ENCODE measurements around the gene GRID2.

DNA sequence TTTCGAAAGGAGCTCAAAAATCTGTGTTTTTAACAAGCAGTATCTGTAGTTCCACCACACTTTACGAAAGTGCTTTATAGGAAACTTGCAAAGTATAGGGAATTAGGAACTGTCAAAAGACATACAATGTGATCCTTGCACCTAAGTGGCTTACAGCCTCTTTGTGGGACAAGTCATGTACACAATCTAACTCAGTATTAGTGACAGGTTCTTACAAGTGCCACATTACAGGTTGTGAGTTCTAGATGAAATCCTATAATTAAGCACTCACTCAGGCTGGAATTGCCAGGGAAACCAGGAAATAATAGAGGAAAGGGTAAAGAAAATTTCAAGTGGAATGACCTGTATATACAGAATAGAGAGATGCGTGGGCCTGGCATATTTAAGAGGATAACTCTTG lies 957.4 kb downstream of the GRID2 start:
- TF ChIP-seq, protein P1, sequence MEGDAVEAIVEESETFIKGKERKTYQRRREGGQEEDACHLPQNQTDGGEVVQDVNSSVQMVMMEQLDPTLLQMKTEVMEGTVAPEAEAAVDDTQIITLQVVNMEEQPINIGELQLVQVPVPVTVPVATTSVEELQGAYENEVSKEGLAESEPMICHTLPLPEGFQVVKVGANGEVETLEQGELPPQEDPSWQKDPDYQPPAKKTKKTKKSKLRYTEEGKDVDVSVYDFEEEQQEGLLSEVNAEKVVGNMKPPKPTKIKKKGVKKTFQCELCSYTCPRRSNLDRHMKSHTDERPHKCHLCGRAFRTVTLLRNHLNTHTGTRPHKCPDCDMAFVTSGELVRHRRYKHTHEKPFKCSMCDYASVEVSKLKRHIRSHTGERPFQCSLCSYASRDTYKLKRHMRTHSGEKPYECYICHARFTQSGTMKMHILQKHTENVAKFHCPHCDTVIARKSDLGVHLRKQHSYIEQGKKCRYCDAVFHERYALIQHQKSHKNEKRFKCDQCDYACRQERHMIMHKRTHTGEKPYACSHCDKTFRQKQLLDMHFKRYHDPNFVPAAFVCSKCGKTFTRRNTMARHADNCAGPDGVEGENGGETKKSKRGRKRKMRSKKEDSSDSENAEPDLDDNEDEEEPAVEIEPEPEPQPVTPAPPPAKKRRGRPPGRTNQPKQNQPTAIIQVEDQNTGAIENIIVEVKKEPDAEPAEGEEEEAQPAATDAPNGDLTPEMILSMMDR (conservative IDR thresholded peaks at IDR 0.05; ENCODE audit: low read depth, low read length) = no peak
- TF ChIP-seq MXI1 (IDR thresholded peaks at IDR 0.05; ENCODE audit: borderline replicate concordance, low read depth, low read length) (no peak), POLR2A (IDR thresholded peaks at IDR 0.05; ENCODE audit: low read depth, low read length) (no peak), CHD1 (IDR thresholded peaks at IDR 0.05; ENCODE audit: low read depth, low read length) (no peak), RCOR1 (IDR thresholded peaks at IDR 0.05; ENCODE audit: insufficient replicate concordance, low read length) (no peak), RAD21 (IDR thresholded peaks at IDR 0.05; ENCODE audit: low read length) (no peak)
- TF ChIP-seq, protein P2, sequence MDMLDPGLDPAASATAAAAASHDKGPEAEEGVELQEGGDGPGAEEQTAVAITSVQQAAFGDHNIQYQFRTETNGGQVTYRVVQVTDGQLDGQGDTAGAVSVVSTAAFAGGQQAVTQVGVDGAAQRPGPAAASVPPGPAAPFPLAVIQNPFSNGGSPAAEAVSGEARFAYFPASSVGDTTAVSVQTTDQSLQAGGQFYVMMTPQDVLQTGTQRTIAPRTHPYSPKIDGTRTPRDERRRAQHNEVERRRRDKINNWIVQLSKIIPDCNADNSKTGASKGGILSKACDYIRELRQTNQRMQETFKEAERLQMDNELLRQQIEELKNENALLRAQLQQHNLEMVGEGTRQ (IDR thresholded peaks at IDR 0.05; ENCODE audit: low read depth, low read length) = no peak
- TF ChIP-seq, protein P3, sequence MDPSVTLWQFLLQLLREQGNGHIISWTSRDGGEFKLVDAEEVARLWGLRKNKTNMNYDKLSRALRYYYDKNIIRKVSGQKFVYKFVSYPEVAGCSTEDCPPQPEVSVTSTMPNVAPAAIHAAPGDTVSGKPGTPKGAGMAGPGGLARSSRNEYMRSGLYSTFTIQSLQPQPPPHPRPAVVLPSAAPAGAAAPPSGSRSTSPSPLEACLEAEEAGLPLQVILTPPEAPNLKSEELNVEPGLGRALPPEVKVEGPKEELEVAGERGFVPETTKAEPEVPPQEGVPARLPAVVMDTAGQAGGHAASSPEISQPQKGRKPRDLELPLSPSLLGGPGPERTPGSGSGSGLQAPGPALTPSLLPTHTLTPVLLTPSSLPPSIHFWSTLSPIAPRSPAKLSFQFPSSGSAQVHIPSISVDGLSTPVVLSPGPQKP (IDR thresholded peaks at IDR 0.05; ENCODE audit: borderline replicate concordance, low read depth, low read length) = no peak
